Epidermal melanocyte (primary cell): ENCODE measurements around the gene STARD10.
A peak's percentile ranks its signal among the peaks of the same experiment; 100 is the strongest.
"Not testable (repeated sequence)": the region's sequence is repeated elsewhere in the genome, so short reads cannot be mapped to it uniquely, and the experiment has no call there.

Source experiments
- DNase-seq: peaks from one replicate; pipeline ENCODE4 v3.0.0; 2011; ENCODE audit warnings: low spot score; ENCODE audit not compliant: insufficient read length

STARD10 gene

DNA sequence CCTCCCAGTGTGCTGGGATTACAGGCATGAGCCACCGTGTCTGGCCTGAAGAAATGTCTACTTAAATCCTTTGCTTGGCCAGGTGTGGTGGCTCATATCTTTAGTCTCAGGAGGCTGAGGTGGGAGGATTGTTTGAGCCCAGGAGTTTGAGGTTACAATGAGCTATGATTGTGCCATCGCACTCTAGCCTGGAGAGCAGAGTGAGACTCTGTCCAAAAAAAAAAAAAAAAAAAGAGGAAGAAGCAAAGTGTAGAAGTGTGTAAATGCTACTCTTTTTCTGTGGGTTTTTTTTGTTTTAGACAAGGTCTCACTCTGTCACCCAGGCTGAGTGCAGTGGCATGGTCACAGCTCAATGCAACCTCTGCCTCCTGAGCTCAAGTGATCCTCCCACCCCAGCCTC, 13.9 kb upstream of the STARD10 start:
- no peak for DNase-seq

GRCh38 chr11:72807021-72807693, 13.3 kb upstream of the STARD10 start:
- DNase-seq = peak; percentile 5

GRCh38 chr11:72806378-72806777, 12.5 kb upstream of the STARD10 start:
- DNase-seq = not testable (repeated sequence)

DNA sequence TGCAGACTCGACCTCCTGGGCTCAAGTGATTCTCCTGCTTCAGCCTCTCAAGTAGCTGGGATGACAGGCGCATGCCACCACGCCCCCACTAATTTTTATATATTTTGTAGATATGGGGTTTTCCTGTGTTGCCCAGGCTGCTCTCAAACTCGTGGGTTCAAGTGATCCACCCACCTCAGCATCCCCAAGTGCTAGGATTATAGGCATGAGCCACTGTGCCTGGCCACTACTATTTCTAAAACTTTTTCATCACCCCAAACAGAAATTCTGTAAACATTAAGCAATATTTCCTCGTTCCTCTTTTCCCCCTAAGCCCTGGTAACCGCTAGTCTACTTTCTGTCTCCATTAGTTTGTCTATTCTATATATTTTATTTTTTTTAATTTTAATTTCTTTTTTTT, 11.4 kb upstream of the STARD10 start:
- no peak for DNase-seq

- DNase-seq = no peak
Observed at GRCh38 chr11:72802822-72803221, 9.0 kb upstream of the STARD10 start.

DNA sequence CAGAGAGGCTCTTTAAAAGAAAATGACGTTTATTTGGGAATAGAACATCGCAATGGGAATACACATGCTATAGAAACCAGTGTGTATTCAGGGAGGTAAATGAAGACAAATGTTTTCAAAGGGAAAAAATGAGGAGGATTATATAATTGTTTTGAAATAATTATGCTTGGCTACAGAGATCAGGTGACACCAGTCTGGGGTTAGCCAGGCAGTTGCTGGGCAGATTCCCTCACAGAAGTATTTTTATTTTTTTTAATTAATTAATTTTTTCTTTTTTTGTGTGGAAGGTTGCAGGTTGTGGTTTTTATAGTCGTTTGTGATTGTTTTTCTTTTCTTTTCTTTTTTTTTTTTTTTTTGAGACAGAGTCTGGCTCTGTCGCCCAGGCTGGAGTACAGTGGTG, 5.6 kb upstream of the STARD10 start:
- DNase-seq = peak; percentile 14

GRCh38 chr11:72798361-72798760, 4.5 kb upstream of the STARD10 start:
- DNase-seq = no peak

GRCh38 chr11:72793076-72793424, 797 bp downstream of the STARD10 start:
- DNase-seq = no peak

DNA sequence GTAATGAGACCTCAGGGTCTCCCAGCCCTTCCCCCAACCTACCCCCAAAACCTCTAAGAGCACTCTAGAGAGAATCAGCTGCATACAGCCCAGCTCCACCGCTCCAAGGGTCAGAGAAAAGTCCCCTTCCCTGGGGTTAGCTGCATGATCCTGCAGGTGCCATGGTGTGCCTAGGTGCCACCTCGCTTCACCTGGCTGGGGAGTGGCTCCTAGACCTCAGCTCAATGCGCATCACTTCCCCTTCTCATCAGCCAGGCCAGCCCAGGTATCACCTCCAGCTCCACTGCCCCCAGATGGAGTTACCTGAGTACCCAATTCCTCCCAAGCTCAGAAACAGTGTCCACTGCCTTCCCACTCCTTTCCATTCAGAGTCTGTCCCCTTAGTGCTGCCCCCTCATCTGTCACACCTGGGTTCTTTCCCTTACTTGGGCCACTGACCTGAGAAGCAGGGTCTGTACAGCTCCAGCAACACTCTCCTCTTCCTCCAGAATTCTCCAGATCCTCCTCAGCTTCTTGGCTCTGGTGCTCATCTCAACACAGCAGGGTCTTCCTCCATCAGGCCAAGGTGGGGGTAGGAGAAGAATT, 1.3 kb downstream of the STARD10 start:
- DNase-seq = no peak

DNA sequence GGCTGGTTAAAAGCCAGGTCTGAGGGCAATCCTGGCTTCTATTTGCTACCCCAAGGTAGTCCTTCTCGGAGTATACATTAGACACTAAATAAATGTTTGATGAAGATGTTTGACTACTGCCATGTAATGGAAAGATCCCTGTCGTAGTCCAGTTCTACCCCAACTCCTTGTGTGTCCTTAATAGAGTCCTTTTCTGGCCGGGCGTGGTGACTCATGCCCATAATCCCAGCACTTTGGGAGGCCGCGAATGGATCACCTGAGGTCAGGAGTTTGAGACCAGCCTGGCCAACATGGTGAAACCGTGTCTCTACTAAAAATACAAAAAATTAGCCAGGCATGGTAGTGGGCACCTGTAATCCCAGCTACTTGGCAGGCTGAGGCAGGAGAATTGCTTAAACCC, 2.6 kb downstream of the STARD10 start:
- not testable (repeated sequence) for DNase-seq

GRCh38 chr11:72789493-72790131, 4.2 kb downstream of the STARD10 start:
- DNase-seq = peak; percentile 18

GRCh38 chr11:72788241-72788640, 5.6 kb downstream of the STARD10 start:
- peak; percentile 5 for DNase-seq

GRCh38 chr11:72787216-72788104, 6.4 kb downstream of the STARD10 start:
- DNase-seq = peak; percentile 8

DNA sequence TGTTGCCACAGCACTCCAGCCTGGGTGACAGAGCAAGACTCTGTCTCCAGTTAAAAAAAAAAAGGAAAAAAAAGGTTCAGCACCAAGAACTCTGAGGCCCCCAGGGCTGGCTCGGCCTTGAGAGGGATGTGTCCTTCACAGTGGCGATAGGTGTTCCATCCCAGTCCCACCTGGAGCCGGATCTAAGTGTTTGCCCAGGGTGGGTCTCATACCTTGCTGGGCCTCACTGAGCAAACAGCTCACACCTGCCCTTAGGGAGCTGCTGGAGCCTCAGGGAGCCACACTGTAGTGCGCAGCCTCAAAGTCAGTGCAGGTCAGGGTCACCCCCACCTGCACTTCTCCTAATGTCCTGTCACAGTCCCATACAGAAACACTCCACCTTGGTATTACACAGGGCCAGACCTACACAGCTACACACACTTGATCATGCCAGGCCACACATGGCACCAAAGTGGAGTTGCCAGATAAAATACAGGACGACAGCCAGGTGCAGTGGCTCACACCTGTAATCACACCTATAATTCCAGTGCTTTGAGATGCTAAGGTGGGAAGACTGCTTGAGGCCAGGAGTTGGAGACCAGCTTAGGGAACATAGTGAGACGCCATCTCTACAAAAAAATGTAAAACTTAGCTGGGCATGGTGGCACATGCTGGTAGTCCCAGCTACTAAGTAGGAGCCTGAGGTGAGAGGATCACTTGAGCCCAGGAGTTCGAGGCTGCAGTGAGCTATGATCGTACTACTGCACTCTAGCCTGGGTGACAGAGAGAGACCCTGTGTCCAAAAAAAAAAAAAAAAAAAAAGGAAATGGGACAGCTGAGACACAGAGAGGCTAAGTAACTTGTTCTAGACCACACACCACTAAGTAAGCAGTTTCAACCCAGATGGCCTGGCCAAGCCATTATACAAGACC, 7.3 kb downstream of the STARD10 start:
- peak; percentile 9 for DNase-seq

DNA sequence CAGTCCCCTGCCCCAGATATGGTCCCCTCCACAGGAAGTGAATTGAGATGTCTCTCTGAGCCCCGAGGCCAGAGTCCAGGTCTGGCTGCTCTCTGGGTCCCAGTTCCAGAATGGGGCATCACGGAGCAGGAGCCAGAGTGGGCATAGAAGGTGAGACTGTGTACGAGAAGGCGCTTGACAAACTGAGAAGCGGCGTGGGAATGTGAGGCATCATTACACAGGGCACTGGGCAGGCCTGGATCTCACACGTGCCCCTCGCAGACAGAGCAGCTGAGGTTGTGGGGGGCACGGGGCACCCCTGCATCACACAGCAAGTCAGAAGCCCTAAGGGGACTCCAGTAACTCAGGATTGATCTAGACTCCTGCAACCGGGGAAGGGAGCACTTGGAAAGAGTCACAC, 9.2 kb downstream of the STARD10 start:
- DNase-seq = no peak

GRCh38 chr11:72783144-72783905, 10.5 kb downstream of the STARD10 start:
- DNase-seq = peak; percentile 14

DNA sequence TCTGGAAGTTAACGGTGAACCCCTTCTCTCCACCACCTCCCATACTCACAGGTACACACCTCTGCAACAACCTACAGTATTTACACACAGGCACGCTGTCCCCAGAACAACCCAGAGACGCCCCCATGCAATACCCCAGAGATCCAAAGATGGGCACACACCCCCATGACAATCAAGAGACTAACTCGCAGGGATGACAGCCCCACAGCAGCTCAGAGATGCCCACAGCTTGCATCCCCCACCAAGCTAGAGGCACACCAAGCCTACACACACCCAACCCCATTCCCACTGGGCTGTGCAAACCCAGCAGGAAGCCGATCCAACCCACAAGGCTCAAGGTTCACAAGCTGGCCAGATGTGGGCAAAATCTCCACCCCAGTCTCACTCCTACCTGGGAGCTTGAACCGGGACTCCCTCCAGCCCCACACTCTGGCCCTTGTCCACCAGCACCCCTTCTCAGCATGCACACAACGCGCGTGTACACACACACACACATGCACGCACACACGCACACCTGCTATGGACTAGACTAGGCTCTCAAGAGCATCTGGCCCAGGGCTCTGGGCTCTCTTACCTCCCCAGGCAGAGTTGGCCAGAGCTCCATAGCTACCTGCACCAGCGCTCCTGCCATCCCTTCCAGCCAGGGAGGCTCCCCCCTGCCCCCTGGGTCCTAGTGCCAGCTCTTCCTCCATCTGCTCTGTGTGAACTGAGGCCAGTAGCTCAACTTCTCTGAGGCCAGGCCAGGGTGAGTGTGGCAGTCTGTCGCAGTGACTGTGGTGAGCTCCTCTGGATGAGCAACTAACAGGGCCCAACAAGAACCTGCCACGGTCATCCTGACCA, 11.5 kb downstream of the STARD10 start:
- DNase-seq = peak; percentile 15

DNA sequence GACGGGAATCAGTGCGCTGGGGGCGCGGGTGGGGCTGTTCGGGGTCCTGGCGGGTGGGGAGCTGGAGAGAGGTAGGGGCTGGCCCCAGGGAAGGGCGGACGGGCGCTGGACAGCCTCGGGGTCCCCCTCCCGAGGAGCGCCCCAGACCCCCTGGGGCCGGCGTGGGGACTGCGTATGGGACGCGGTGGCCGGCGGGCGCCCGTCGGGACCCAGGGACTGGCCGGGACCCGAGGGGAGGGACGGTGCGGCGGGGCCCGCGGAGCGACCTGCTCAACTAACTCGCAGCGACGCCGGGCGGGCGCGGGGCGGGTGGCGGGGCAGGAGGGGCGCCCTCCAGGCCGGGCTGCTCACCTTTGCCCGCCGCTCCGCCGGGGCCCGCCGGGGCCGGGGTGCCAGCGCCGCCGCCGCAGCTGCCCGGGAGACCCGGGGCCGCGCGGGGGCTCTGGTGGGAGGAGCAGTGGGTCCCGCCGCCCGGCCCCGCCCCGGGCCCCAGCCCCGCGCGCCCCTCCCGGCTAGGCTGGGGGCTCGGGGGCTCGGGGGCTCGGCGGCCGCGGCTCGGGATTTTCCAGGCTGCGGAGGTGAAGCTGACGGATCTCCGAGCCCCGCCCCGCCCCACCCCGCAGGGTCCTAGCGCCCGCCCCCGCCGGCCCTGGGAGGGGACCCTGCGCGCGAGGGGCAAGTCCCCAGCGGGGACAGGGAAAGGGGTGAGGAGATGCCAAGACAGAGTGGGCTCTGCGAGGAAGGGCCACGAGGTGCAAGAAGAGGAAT, 12.3 kb downstream of the STARD10 start:
- peak; percentile 60 for DNase-seq

DNA sequence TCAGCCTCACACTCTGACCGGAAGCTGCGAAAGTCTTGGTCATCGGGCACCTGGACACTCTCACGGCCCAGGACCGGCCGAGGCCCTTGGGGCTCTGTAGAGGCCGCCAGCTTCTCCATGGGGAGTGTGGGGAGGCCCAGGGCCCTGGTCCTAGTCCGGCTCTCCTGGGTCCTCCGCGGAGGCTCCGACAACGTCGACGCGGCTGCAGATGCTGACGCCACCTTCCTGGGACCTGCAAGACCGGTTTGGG, 12.9 kb downstream of the STARD10 start:
- no peak for DNase-seq
